GM04503 (cell line): ENCODE measurements around the gene TMEM151B.
"Not testable (repeated sequence)": the region's sequence is repeated elsewhere in the genome, so short reads cannot be mapped to it uniquely, and the experiment has no call there.

ENCODE experiments used
- DNase-seq: peaks from one replicate; pipeline ENCODE4 v3.0.0-alpha.2; 2012; ENCODE audit warnings: low read depth

The TMEM151B gene

DNA sequence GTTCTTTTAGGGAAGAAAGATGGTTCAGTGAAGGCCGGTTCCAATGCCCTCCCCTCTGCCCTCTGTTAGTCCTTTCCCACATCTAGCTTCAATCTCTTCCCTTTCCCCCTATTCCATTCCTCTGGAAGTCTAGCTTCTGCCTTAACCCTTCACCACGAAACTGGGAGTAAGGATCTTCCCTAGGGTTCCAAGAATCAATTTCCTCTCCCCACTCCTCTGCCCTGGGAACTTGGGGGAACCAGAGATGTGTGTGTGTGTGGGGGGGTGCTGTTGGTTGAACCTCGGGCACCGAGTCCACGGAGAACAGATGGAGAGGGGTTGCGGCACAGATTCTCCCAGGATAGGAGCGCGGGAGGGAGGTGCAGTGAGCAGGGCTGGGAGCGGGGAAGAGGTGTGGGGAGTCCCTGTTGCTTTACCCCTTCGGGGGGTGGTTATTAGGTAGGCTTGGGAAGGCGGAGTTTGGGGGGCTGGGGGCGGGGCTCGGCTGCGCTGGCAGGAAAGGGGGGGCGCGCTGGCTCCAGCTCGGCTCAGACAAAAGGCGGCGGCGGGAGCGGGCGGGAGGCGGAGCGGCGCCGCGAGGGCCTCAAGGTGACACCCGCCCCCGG is at the start of gene TMEM151B:
Gene TMEM151B, plus strand, starts transcription at position 530 of the 605 bp plus-strand sequence. CDS start 293 bp downstream, outside the sequence.
- no peak for DNase-seq

DNA sequence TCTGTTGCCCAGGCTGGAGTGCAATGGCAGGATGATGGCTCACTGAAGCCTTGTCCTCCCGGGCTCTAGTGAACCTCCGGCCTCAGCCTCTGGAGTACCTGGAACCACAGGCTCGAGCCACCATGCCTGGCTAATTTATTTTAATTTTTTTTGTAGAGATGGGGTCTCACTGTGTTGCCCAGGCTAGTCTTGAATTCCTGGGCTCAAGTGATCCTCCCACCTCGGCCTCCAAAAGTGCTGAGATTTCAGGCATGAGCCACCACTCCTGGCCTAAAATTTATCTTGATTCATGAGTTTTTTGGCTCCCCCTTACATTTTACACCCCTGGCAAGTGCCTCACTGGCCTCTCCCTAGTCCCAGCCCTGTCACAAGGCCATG is 49.3 kb upstream of the TMEM151B start:
- DNase-seq: no peak

DNA sequence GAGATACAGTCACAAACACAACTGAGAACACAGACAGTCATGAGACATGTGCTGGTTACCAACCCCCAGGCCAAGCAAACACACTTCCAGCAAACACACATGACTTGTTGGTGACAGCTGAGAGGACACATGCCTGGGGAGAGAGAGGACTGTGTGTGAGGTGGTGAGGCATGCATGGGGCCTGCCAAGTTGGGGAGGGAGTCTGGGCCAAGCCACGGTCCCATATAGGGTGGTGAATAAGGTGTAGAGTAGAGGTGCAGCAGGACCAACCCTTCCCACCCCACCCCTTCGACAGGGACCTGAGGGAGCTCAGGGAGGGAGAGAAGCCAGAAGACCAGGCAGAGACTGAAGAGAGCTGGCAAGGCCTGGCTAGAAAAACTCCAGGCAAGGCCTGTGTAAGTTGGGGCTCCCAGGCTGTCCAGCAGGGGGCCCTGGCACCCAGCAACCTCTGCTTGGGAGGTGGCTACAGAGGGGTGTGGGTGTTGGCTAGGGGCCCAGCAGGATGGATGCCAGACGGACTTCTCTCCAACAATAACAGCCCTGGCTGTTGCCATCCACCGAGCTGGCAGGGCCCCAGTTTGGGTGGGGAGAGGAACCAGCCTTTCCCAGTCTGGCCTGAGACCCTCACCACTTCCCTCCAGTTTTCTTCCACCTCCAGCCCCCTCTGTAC is 48.8 kb upstream of the TMEM151B start:
- DNase-seq: peak; percentile 23

DNA sequence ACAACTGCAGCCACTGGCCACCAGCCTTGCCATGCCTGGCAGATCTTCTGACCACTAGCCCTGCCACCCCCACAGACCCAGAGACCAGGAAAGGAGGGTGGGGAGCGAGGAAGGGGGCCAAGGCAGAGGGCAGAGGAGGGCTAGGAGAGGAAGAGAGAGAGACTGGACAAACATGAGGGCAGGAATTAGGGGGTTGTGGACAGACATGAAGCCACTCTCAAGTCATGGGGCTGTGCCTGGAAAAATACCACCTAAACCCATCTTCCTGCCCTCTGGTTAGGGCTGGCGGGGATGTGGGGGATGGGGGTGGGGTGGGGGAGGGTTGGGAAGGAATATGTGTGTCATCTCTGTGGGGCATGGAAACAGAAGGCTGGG is 48.3 kb upstream of the TMEM151B start:
- no peak for DNase-seq

DNA sequence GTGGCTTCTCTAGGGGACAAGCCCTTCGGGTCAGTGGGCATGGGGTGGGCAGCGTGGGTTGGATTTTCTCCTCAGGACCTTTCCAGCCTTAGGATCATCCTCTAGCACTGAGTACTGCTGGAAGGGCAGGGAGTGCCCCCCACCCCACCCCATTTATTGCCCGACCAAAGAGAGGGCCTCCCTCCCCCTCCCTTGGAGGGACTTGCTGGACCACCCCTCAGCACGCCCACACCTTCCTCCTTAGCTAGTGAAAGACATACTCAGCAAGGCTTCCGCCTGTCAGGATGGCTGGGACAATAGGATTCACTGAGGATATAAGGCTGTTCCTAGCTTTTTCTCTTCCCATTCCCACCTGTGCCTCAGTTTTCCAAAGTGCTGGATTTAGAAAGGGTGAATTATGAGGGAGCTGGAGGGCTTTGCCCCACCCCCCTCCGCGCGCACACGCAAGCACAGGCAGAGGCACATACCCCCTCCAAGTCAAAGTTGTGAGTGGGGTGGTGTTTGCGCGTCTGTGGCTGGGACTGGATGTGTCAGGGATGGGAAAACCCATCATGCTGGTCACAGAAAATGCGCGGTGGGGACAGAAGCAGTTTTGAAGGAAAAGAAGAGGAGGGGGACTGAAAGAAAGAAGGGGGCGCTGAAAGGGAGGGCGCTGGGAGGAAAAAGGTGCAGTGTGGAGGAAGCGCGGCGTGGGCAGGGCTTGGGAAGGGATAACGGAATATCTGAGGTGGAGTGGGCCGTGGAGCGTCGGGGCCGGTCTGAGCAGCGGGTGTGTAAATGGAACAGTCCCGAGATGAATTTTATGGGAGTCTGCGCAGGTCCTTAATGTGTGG is 47.5 kb upstream of the TMEM151B start:
- DNase-seq: no peak

DNA sequence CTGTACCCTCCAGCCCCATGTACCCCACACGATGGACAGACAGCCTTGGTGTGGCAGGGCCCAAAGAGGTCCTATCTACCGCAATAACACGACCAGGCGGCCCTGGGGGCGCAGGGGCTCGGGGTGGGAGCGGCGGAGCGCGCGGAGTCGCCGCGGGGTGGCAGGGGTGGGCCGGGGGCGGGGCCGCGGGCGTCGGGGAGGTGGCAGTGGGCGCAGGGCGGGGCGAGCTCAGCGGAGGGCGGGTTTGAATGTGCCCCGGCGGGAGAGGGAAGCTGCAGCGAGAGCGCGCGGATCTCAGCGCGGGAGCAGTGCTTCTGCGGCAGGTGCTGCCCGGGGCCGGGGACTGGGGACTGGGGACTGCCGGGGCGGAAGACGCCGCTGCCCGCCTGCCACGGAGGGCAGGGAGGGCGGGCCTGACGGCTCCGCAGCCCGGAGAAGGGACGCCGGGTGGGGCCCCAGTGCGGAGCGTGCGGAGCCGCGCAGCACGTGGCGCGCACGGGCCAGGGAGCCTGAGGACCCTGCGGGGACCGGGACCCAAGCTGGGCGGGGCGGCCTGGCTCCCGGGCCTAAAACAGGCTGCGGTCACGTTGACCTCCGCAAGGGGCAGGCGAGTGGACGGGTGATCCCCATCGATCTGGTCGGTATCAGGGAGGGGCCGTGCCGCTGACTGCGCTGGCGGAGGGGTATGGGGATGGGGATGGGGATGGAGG is 46.8 kb upstream of the TMEM151B start, which contains the start of gene SLC29A1:
Gene SLC29A1, plus strand, starts transcription at position 277 of the 710 bp plus-strand sequence. CDS start 3,719 bp downstream, outside the sequence.
- DNase-seq: no peak

DNA sequence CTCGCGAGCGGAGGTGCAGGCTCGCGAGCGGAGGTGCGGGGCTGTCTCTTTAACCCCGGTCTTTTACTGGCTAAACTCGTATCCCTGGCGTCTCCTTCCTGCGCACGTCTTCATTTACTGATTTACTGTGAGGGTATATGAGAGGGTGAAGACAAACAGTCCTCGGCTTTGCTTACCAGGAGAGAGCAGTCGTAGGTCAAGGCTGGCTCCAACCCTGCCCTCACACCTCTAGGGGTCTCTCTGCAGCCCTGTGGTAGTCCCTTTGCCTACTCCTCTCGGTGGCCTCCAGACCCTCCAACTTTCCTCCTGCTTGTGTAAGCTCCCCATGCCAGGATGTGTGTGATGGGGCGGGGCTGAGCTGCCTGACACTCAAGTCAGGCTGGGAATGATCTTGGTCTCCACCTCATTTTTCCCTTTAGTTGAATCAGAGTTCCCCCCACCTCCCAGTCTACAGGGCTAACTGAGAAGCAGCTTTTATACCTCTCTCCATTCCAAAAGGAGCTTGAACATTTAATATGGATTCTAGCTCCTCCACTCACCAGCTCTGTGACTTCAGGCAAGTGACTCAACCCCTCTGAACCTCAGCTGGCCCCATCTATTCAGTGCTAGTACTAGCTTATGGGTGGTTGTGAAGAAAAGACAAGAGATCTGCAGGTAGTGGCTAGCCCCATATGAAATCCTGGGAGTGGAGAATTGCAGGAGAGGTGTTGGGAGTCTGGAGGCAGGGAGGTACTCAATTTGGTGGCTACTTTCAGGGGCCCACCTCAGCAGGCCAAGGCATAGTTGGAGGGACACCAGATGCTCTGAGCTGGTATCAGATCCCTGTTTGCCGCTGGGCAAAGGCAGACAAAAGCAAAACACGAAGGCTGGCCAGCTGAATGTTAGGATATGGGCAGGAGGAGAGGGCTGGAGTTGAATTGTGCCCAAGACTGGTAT is 46.0 kb upstream of the TMEM151B start:
- DNase-seq: no peak

- no peak for DNase-seq
These were observed 45.3 kb upstream of the TMEM151B start for GRCh38 chr6:44224965-44225305.

DNA sequence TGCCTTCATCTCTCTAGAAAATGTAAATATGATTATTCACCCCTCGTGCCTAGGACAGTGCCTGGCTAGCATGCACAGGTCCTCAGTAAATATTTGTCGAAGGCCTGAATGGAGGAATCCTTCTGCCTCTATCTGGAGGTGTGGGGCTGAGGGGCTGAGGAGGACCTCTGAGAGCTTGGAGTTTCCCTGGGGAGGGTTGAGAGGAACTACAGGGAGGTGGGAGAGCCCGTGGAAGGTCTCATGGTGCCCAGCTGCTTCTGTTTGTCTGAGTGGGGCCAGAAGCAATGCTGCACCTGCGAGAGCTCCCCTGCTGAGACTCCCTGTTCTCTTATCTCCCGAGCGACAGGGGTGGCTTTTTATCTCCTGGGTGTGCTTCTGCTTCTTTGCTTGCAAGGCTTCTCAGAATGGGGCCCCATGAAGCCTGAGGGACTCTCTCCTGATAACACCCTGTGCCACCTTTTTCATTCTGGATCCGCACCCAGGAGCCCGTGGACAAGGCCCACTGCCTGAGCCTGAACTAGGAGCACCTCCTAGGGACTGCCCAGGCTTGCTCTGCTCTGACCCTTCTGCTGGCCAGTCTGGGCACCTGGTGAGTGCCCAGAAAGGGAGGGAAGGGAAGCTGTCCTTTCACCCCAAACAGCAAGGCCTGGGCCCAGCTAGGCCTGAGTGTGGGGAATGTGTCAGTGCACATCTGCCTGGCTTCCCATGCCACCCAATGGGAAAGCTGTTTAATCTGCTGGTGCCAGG is 44.5 kb upstream of the TMEM151B start:
- DNase-seq: no peak

- no peak for DNase-seq
These were observed 43.7 kb upstream of the TMEM151B start for GRCh38 chr6:44226368-44227147.

GRCh38 chr6:44227148-44227793 is 43.0 kb upstream of the TMEM151B start:
- DNase-seq: no peak

DNA sequence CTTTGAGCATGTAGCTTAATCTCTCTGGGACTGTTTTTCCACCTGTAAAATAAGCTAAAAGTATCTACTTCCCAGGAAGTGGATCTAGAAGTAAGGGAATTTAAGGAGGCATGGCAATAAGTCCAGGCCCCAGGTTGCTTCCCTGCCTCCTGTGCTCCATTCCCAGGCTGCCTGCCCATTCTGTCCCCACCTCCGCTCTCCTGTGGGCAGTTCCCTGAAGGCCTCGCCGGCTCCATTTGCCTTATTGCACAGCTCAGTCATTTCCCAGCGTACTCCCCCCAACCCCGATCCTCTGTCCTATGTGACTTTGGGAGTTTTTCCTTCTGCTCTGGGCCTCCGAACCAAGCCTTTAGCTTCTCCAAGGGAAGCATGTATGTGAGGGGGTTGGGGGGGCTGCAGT is 42.2 kb upstream of the TMEM151B start:
- no peak for DNase-seq

- no peak for DNase-seq
These were observed 41.8 kb upstream of the TMEM151B start for GRCh38 chr6:44228433-44228832.

GRCh38 chr6:44228836-44229235 is 41.4 kb upstream of the TMEM151B start:
- no peak for DNase-seq

DNA sequence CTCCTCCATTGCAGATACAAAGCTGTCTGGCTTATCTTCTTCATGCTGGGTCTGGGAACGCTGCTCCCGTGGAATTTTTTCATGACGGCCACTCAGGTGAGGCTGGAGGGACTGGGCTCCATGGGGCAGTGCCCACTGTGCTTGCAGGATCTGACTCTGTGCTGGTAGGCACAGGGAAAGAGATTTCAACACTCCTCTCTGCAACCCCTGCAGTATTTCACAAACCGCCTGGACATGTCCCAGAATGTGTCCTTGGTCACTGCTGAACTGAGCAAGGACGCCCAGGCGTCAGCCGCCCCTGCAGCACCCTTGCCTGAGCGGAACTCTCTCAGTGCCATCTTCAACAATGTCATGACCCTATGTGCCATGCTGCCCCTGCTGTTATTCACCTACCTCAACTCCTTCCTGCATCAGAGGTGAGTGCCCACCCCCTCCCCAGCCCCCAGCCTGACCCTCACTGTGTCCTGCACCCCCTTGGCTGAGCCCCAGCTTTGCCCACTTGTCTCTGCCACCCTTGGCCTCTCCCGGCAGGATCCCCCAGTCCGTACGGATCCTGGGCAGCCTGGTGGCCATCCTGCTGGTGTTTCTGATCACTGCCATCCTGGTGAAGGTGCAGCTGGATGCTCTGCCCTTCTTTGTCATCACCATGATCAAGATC is 40.7 kb upstream of the TMEM151B start:
- DNase-seq: no peak

DNA sequence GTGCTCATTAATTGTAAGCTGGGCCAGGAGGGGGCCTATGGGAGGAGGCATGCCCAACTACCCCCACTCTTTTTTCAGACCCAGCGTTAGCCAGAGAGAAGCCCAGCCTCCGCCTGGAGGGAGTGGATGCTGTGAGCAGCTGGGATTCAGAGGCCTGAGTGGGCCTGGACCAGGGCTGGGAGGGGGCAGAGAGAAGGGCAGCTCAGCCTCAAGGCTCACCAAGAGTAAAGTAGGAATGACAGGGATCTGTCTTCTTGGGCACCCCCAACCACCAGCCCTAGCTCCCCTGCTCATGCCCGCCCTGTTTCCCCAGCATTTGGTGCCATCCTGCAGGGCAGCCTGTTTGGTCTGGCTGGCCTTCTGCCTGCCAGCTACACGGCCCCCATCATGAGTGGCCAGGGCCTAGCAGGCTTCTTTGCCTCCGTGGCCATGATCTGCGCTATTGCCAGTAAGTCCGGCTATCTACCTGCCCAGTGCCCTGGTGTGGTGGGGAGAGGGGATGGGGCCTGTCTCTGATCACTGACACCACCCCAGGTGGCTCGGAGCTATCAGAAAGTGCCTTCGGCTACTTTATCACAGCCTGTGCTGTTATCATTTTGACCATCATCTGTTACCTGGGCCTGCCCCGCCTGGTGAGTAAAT is 40.1 kb upstream of the TMEM151B start:
- DNase-seq: no peak

- DNase-seq: not testable (repeated sequence)
These were observed 38.8 kb upstream of the TMEM151B start for GRCh38 chr6:44231426-44231825.
